Osteoblast (primary cell): ENCODE measurements around the gene SH3BP5L. TPM values are rescaled to one million over a fixed set of nuclear protein-coding genes. Genes with fewer than 3 reads are reported as not detected.

Experiments
- DNase-seq: peaks from one replicate; pipeline ENCODE4 v3.0.0; 2011; ENCODE audit warnings: low spot score, mixed read lengths; ENCODE audit not compliant: insufficient read length; ENCODE audit errors: missing footprints
- H2AFZ ChIP-seq: 2 replicates; pipeline ENCODE4 v1.6.0; 2011; ENCODE audit warnings: mild to moderate bottlenecking, low read length
- H3K27ac ChIP-seq: 2 replicates; pipeline ENCODE4 v1.5.1; 2011; ENCODE audit warnings: mild to moderate bottlenecking, low read depth, low read length, moderate library complexity
- H3K27me3 ChIP-seq: 2 replicates; pipeline ENCODE4 v1.6.0; 2012; ENCODE audit warnings: mild to moderate bottlenecking, control low read depth, inconsistent platforms, low read length, moderate library complexity; ENCODE audit not compliant: insufficient read depth
- H3K36me3 ChIP-seq: 2 replicates; pipeline ENCODE4 v1.5.1; 2011; ENCODE audit warnings: mild to moderate bottlenecking, low read length, control low read depth, moderate library complexity; ENCODE audit not compliant: insufficient read depth
- H3K4me1 ChIP-seq: 2 replicates; pipeline ENCODE4 v1.5.1; 2011; ENCODE audit warnings: mild to moderate bottlenecking, low read length, control low read depth, moderate library complexity; ENCODE audit not compliant: insufficient read depth
- H3K4me2 ChIP-seq: 2 replicates; pipeline ENCODE4 v1.6.0; 2011; ENCODE audit warnings: mild to moderate bottlenecking, low read length; ENCODE audit not compliant: insufficient read depth
- H3K4me3 ChIP-seq: fragments of 200-600 bp; sonication (generic); 3 replicates; pipeline ENCODE4 v1.5.1; 2012; ENCODE audit warnings: mild to moderate bottlenecking, low read length, inconsistent platforms; ENCODE audit not compliant: insufficient read depth
- H3K79me2 ChIP-seq: 2 replicates; pipeline ENCODE4 v1.6.0; 2012; ENCODE audit warnings: mild to moderate bottlenecking, low read length, control low read depth, inconsistent platforms; ENCODE audit not compliant: insufficient read depth
- H3K9me3 ChIP-seq: 2 replicates; pipeline ENCODE4 v1.5.1; 2011; ENCODE audit warnings: low read depth, low read length, control low read depth
- H4K20me1 ChIP-seq: 2 replicates; pipeline ENCODE4 v1.6.0; 2012; ENCODE audit warnings: mild to moderate bottlenecking, low read length, control low read depth; ENCODE audit not compliant: insufficient read depth
- CTCF ChIP-seq: IDR thresholded peaks from 2 replicates; pipeline ENCODE4 v1.5.1; 2011; ENCODE audit warnings: mild to moderate bottlenecking, low read depth, low read length, moderate library complexity; ENCODE audit errors: extremely low read depth
- total RNA-seq: library from RNA; depleted of rRNA; stranded (reverse); fragments of >200 nt; gene quantifications from 2 replicates; pipeline ENCODE4 v1.2.3, GENCODE V29; 2012

Gene SH3BP5L
- total RNA-seq, 1 donor = 25.3 TPM

DNA sequence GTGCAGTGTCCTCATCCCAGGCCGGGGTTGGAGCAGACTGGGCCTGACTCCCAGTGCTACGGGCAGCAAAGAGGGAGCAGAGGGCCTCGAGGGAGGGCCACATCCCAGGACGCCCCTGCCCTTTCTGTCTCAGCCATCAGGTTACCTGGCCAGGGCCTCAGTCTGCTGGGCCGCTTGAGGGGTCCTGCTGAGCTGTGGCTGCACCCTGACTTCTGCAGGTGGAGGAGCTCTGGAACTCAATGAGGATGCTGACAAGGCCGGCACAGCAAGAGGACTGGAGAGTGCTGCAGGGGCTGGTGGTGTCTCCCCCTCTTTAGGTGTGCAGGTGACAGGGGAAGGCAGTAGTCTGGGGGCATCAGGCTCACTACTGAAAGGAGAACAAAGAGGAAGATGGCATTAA is 29.9 kb upstream of the SH3BP5L start:
- H3K27me3 ChIP-seq = no peaks in the 10 kb centered on the region
- H3K4me1 ChIP-seq = peaks cover 23% of the 10 kb centered on the region
- H2AFZ ChIP-seq = no peak overlapping the region
- H4K20me1 ChIP-seq = no peaks in the 10 kb centered on the region
- peaks cover 30% of the 10 kb centered on the region for H3K36me3 ChIP-seq
- H3K4me3 ChIP-seq = no peak overlapping the region
- H3K9me3 ChIP-seq = no peaks in the 10 kb centered on the region
- H3K4me2 ChIP-seq = no peak overlapping the region
- no peak overlapping the region for H3K27ac ChIP-seq
- no peak for TF ChIP-seq CTCF
- peaks cover 16% of the 10 kb centered on the region for H3K79me2 ChIP-seq
- peak; percentile 80 for DNase-seq

DNA sequence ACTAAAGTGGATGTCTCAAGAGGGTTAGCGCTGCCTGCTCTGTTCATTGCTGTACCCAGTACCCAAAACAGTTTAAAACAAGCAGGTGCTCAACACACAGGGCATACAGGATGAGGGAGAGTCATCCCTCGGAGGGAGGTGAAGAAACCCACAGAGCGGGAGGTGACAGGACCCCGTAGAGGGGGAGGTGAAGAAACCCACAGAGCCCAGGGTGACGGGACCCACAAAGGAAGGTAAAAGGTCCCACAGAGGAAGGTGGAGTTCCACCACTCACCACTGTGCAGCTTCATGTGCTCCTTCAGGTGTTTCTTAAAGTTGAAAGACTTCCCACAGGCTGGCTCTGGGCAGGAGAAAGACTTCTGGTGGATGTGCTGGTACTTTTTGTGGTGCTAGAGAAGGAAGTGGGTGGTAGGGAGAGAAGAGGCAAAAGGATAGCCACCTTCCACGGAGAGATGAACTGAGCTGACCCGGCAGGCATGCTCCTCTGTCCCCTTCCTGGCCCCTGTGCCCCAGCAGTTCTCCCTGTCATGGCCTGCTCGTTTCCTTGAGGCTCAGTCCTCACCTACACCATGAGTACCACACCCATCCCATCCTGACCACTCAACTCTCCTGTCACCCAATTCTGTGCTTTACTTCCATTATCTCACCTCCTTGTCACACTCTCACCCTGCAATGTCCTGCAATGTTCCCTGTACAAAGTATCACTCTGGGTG is 28.1 kb upstream of the SH3BP5L start:
- peak; percentile 52 for DNase-seq
- Histone ChIP-seq H3K4me3 (no peak overlapping the region), H3K27me3 (no peaks in the 10 kb centered on the region), H2AFZ (no peak overlapping the region), H3K79me2 (peaks cover 16% of the 10 kb centered on the region), H3K27ac (no peak overlapping the region), H3K9me3 (no peaks in the 10 kb centered on the region), H3K4me2 (no peak overlapping the region), H3K36me3 (peaks cover 40% of the 10 kb centered on the region), H3K4me1 (peaks cover 15% of the 10 kb centered on the region), H4K20me1 (no peaks in the 10 kb centered on the region)
- no peak for TF ChIP-seq CTCF

DNA sequence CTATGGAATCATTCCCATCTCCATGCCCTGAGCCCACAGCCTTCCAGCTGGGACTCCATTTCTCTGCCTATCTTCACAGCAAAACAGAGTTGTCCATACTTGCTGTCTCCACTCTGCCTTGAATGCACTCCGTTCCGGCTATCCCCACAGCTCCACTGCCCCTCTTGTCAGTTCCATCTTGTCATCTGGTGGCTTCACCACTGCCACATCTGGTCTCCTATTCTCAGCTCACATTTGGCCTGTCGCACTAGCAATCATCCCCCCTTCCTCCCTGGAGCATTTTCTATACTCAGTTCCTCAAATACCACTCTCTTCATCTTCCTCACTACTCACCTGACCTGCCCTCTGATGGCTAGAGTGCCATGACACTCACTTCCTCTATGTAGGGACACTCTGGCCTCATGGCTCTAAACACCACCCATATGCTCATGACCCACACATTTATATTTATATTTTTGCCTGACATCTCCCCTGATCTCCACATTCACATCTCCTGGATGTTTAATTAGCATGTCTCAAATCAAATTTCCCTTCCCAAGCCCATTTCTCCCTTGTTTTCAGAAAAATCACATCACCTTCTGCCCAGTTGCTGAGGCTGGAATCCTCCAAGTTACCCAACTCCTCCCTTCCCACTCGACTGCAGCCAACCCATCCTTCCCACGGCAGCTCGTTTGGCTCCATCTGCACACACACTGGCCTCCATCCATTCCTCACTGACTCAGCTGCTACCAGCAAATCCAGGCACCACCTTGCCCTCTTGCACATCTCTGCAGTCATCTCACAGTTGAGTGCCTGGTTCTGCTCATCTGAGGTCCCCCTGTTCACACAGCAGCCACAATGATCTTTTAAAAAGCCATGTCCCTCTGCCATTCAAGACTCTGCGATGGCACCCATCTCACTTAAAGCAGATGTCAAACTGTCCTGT is 27.0 kb upstream of the SH3BP5L start:
- H2AFZ ChIP-seq = no peak overlapping the region
- peaks cover 51% of the 10 kb centered on the region for H3K36me3 ChIP-seq
- no peak overlapping the region for H3K4me3 ChIP-seq
- no peaks in the 10 kb centered on the region for H3K27me3 ChIP-seq
- TF ChIP-seq CTCF = no peak
- H3K4me2 ChIP-seq = no peak overlapping the region
- no peaks in the 10 kb centered on the region for H3K9me3 ChIP-seq
- peak; percentile 97 for DNase-seq
- peaks cover 6% of the 10 kb centered on the region for H3K4me1 ChIP-seq
- H4K20me1 ChIP-seq = no peaks in the 10 kb centered on the region
- peak overlapping the region; percentile 7 for H3K27ac ChIP-seq
- peaks cover 7% of the 10 kb centered on the region for H3K79me2 ChIP-seq

DNA sequence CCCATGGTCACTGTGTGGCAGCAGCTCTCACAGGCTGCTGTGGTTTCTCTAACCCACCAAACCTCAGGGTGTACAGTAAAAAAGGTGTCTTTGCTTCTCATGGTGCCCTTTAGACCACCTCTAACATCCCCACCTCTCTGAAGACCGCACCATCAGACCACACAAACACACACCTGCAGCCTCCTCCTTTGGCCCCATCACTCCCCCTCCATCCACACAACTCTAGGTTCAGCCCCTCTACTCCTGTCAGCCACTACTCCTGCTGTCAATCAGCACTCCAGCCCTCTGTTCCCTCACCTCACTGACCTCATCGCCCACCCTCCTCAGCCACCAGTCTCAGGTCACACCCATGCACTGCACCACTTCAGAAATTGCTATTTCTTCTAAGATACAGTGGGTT is 25.7 kb upstream of the SH3BP5L start:
- no peaks in the 10 kb centered on the region for H3K9me3 ChIP-seq

More for the DNA sequence above, 25.7 kb upstream of the SH3BP5L start:
- Histone ChIP-seq H3K27ac (no peak overlapping the region), H3K27me3 (no peaks in the 10 kb centered on the region), H3K4me3 (no peak overlapping the region), H3K36me3 (peaks cover 65% of the 10 kb centered on the region), H3K4me2 (no peak overlapping the region), H2AFZ (no peak overlapping the region), H3K79me2 (no peaks in the 10 kb centered on the region), H4K20me1 (no peaks in the 10 kb centered on the region), H3K4me1 (no peaks in the 10 kb centered on the region)
- no peak for TF ChIP-seq CTCF
- peak; percentile 74 for DNase-seq
